Esophagus squamous epithelium (tissue), 4 donors: ENCODE data around the gene BET1L.

Experiments
- POLR2A ChIP-seq, 4 donors: fragments of 450-650 bp; IDR thresholded peaks; one replicate each; pipeline ENCODE4 v1.6.1; 2017; ENCODE audit warnings: antibody characterized with exemption in 4 of 4, mild to moderate bottlenecking in 4 of 4, moderate library complexity in 3 of 4
- TF ChIP-seq, protein P1 (sequence below), 6 experiments: fragments of 450-650 bp in 4 of 6; fragments of 200-600 bp in 2 of 6; sonication (generic) in 2 of 6; IDR thresholded peaks; one replicate each; pipeline ENCODE4 v1.5.1; 2016 to 2019; ENCODE audit warnings: antibody characterized with exemption in 6 of 6, mild to moderate bottlenecking in 4 of 6, moderate library complexity in 4 of 6

DNA sequence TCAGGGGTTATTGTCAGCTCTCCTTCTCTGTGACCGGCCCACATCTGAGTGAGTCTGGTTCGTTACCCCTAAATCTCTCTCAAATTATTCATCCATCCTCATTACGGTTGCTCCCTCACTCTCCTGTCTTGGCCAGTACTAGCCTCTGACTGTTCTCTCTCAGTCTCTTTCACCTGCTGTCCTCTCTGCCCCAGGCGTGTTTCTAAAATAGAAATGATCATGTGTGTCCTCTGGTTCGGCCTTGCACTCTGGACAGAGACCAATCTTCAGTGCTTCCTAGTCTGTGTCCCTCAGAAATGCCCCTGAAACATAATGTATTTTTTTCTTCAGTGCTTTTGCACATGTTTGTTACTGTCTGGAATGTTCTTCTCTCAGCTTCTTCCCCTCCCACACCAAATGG is 34.4 kb upstream of the BET1L start:
- TF ChIP-seq, protein P1, sequence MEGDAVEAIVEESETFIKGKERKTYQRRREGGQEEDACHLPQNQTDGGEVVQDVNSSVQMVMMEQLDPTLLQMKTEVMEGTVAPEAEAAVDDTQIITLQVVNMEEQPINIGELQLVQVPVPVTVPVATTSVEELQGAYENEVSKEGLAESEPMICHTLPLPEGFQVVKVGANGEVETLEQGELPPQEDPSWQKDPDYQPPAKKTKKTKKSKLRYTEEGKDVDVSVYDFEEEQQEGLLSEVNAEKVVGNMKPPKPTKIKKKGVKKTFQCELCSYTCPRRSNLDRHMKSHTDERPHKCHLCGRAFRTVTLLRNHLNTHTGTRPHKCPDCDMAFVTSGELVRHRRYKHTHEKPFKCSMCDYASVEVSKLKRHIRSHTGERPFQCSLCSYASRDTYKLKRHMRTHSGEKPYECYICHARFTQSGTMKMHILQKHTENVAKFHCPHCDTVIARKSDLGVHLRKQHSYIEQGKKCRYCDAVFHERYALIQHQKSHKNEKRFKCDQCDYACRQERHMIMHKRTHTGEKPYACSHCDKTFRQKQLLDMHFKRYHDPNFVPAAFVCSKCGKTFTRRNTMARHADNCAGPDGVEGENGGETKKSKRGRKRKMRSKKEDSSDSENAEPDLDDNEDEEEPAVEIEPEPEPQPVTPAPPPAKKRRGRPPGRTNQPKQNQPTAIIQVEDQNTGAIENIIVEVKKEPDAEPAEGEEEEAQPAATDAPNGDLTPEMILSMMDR (IDR thresholded peaks at IDR 0.05) = no peak
- no peak for TF ChIP-seq POLR2A (IDR thresholded peaks at IDR 0.05)
